NT2/D1 (cell line): Measurements from ENCODE around the gene TDRD15.

Experiments
- SUZ12 ChIP-seq: IDR thresholded peaks from 2 replicates; pipeline ENCODE4 v1.6.1; 2011; ENCODE audit not compliant: insufficient read length, insufficient read depth; ENCODE audit errors: extremely low read depth
- YY1 ChIP-seq: IDR thresholded peaks from 2 replicates; pipeline ENCODE4 v1.6.1; 2011; ENCODE audit not compliant: insufficient read length, insufficient read depth
- ZNF274 ChIP-seq: IDR thresholded peaks from 2 replicates; pipeline ENCODE4 v1.6.1; 2011; ENCODE audit warnings: mild to moderate bottlenecking, low read depth, low read length

GRCh38 chr2:21155365-21156136 is 31.8 kb downstream of the TDRD15 start:
- TF ChIP-seq YY1 (no peak), ZNF274 (no peak), SUZ12 (no peak)
